ENCODE results near the gene INTS3.

- TF ChIP-seq SPI1 (IDR thresholded peaks at IDR 0.05; ENCODE audit: low read depth, low read length) = no peak
- no peak for TF ChIP-seq POLR2AphosphoS5 (IDR thresholded peaks at IDR 0.05; ENCODE audit: low read depth, low read length)
These were observed 30.4 kb upstream of the INTS3 start for GRCh38 chr1:153697191-153698019.

Data from GM12891 (cell line).